IMR-90 (cell line): ENCODE measurements around the gene RNGTT. TPM values are rescaled to one million over a fixed set of nuclear protein-coding genes. Genes with fewer than 3 reads are reported as not detected.

Experiments
- ATAC-seq: fragments of 200-7000 bp; cut with Tn5 transposase; 2 replicates; pipeline ENCODE4 v1.9.1; 2020; ENCODE audit warnings: low read depth, mild to moderate bottlenecking, moderate library complexity
- BruUV-seq: library from RNA; stranded (reverse); fragments of 400-500 nt; replicated peaks from 2 replicates; lab custom pipeline; 2021; lab: Mats Ljungman, UMichigan
- CTCF ChIA-PET: fragments of 300-600 bp; formaldehyde crosslinking; extraction: SDS; loops from one replicate; lab custom pipeline; 2021; ENCODE audit warnings: antibody characterized with exemption; lab: Yijun Ruan, JAX
- POLR2A ChIA-PET: fragments of 300-600 bp; sonication (Branson Sonifier 250); formaldehyde crosslinking; loops from one replicate; lab custom pipeline; 2022; ENCODE audit warnings: antibody characterized with exemption; ENCODE audit not compliant: unreplicated experiment; lab: Charles Lee
- DNase-seq: peaks from one replicate; pipeline ENCODE4 v3.0.0; 2013
- H2AFZ ChIP-seq: replicated peaks from 2 replicates; pipeline ENCODE3; 2013; ENCODE audit warnings: low read length, mild to moderate bottlenecking; ENCODE audit not compliant: poor library complexity
- H2AK5ac ChIP-seq: 2 replicates; pipeline ENCODE4 v1.6.1; 2013; ENCODE audit warnings: low read depth, low read length, inconsistent platforms
- H2AK9ac ChIP-seq: replicated peaks from 2 replicates; pipeline ENCODE3; 2013; ENCODE audit warnings: mild to moderate bottlenecking, low read depth, low read length, moderate library complexity; ENCODE audit not compliant: poor library complexity
- H2BK120ac ChIP-seq: 2 replicates; pipeline ENCODE4 v1.6.1; 2013; ENCODE audit warnings: low read depth, low read length, inconsistent platforms
- H2BK15ac ChIP-seq: 3 replicates; pipeline ENCODE4 v1.6.1; 2013; ENCODE audit warnings: low read depth, low read length, inconsistent platforms
- H2BK20ac ChIP-seq: 2 replicates; pipeline ENCODE4 v1.6.1; 2013; ENCODE audit warnings: low read depth, mild to moderate bottlenecking, inconsistent platforms, low read length, moderate library complexity
- H2BK5ac ChIP-seq: 2 replicates; pipeline ENCODE4 v1.6.1; 2013; ENCODE audit warnings: mild to moderate bottlenecking, low read depth, low read length, inconsistent platforms; ENCODE audit not compliant: poor library complexity, severe bottlenecking
- H3K14ac ChIP-seq: replicated peaks from 2 replicates; pipeline ENCODE4 v1.6.1; 2013; ENCODE audit warnings: low read depth, low read length, inconsistent platforms
- H3K18ac ChIP-seq: 2 replicates; pipeline ENCODE4 v1.6.1; 2013; ENCODE audit warnings: low read depth, low read length, control low read depth
- H3K23ac ChIP-seq: 2 replicates; pipeline ENCODE4 v1.6.1; 2013; ENCODE audit warnings: low read depth, low read length, inconsistent platforms
- H3K27ac ChIP-seq: 2 replicates; pipeline ENCODE4 v1.5.1; 2013; ENCODE audit warnings: mild to moderate bottlenecking, control low read depth, low read length; ENCODE audit not compliant: insufficient read depth
- H3K27me3 ChIP-seq: 2 replicates; pipeline ENCODE4 v1.6.1; 2013; ENCODE audit warnings: low read length; ENCODE audit not compliant: control insufficient read depth, insufficient read depth
- H3K36me3 ChIP-seq: 2 replicates; pipeline ENCODE4 v1.6.1; 2013; ENCODE audit warnings: low read length, mixed read lengths; ENCODE audit not compliant: control insufficient read depth, insufficient read depth
- H3K4ac ChIP-seq: 2 replicates; pipeline ENCODE4 v1.6.1; 2013; ENCODE audit warnings: low read depth, low read length, inconsistent platforms
- H3K4me1 ChIP-seq: 2 replicates; pipeline ENCODE4 v1.6.1; 2013; ENCODE audit warnings: low read length, mixed read lengths; ENCODE audit not compliant: control insufficient read depth, insufficient read depth
- H3K4me2 ChIP-seq: 2 replicates; pipeline ENCODE4 v1.6.1; 2013; ENCODE audit warnings: low read depth, mild to moderate bottlenecking, control low read depth, low read length, moderate library complexity
- H3K4me3 ChIP-seq: 2 replicates; pipeline ENCODE4 v1.5.1; 2013; ENCODE audit warnings: low read depth, mild to moderate bottlenecking, control low read depth, low read length, moderate library complexity; ENCODE audit not compliant: insufficient read depth
- H3K56ac ChIP-seq: 2 replicates; pipeline ENCODE4 v1.6.1; 2013; ENCODE audit warnings: low read length, inconsistent platforms; ENCODE audit not compliant: insufficient read depth; ENCODE audit errors: extremely low read depth
- H3K79me1 ChIP-seq, 2 experiments: 2 replicates each; pipeline ENCODE4 v1.6.1; 2013; ENCODE audit warnings: low read length in 2 of 2, inconsistent platforms in 1 of 2, low read depth in 1 of 2
- H3K9ac ChIP-seq: 2 replicates; pipeline ENCODE4 v1.6.1; 2013; ENCODE audit warnings: low read depth, low read length, control low read depth
- H3K9me1 ChIP-seq: 2 replicates; pipeline ENCODE4 v1.6.1; 2013; ENCODE audit warnings: low read length, inconsistent platforms; ENCODE audit not compliant: insufficient read depth
- H3K9me3 ChIP-seq: 2 replicates; pipeline ENCODE4 v1.6.1; 2013; ENCODE audit warnings: low read length; ENCODE audit not compliant: control insufficient read depth, insufficient read depth
- H4K20me1 ChIP-seq: 2 replicates; pipeline ENCODE4 v1.6.1; 2013; ENCODE audit warnings: low read length, inconsistent platforms; ENCODE audit not compliant: insufficient read depth
- H4K5ac ChIP-seq: 2 replicates; pipeline ENCODE4 v1.6.1; 2013; ENCODE audit warnings: mild to moderate bottlenecking, low read depth, low read length, control low read depth
- H4K8ac ChIP-seq, 2 experiments: 2 replicates each; pipeline ENCODE4 v1.6.1; 2013; ENCODE audit warnings: low read depth in 2 of 2, low read length in 2 of 2, control low read depth in 1 of 2, inconsistent platforms in 1 of 2
- H4K91ac ChIP-seq: 2 replicates; pipeline ENCODE4 v1.6.1; 2013; ENCODE audit warnings: low read depth, low read length, inconsistent platforms; ENCODE audit not compliant: insufficient read depth
- BHLHE40 ChIP-seq: fragments of 150-350 bp; IDR thresholded peaks from 2 replicates; pipeline ENCODE4 v1.6.1; 2016; ENCODE audit warnings: mild to moderate bottlenecking, low read depth, low read length
- CEBPB ChIP-seq: IDR thresholded peaks from 2 replicates; pipeline ENCODE4 v1.6.1; 2012; ENCODE audit warnings: low read depth, low read length, improper control_type of control experiment
- CHD1 ChIP-seq: IDR thresholded peaks from 2 replicates; pipeline ENCODE4 v1.6.1; 2012; ENCODE audit warnings: low read depth, low read length, improper control_type of control experiment
- CTCF ChIP-seq: conservative IDR thresholded peaks from 2 replicates; pipeline ENCODE4 v1.5.1; 2012; ENCODE audit warnings: mild to moderate bottlenecking, low read depth, low read length, improper control_type of control experiment
- ELK1 ChIP-seq: fragments of 150-350 bp; IDR thresholded peaks from 2 replicates; pipeline ENCODE4 v1.6.1; 2016; ENCODE audit warnings: low read depth, mild to moderate bottlenecking, low read length, moderate library complexity, borderline replicate concordance
- FOS ChIP-seq: fragments of 150-350 bp; IDR thresholded peaks from 2 replicates; pipeline ENCODE4 v1.6.1; 2016; ENCODE audit warnings: low read depth, low read length
- MAFK ChIP-seq: IDR thresholded peaks from 2 replicates; pipeline ENCODE4 v1.6.1; 2012; ENCODE audit warnings: low read depth, low read length, improper control_type of control experiment
- MAZ ChIP-seq: IDR thresholded peaks from 2 replicates; pipeline ENCODE4 v1.6.1; 2012; ENCODE audit warnings: low read depth, mild to moderate bottlenecking, low read length, improper control_type of control experiment, moderate library complexity, borderline replicate concordance
- MXI1 ChIP-seq: IDR thresholded peaks from 2 replicates; pipeline ENCODE4 v1.6.1; 2012; ENCODE audit warnings: low read depth, mild to moderate bottlenecking, low read length, moderate library complexity, borderline replicate concordance
- NFE2L2 ChIP-seq: fragments of 150-350 bp; IDR thresholded peaks from 2 replicates; pipeline ENCODE4 v1.6.1; 2016; ENCODE audit warnings: low read depth, mild to moderate bottlenecking, low read length
- POLR2A ChIP-seq: IDR thresholded peaks from 2 replicates; pipeline ENCODE4 v1.6.1; 2012; ENCODE audit warnings: mild to moderate bottlenecking, low read depth, low read length
- RAD21 ChIP-seq: IDR thresholded peaks from 2 replicates; pipeline ENCODE4 v1.6.1; 2012; ENCODE audit warnings: low read length, improper control_type of control experiment
- RCOR1 ChIP-seq: IDR thresholded peaks from 2 replicates; pipeline ENCODE4 v1.6.1; 2012; ENCODE audit warnings: mild to moderate bottlenecking, low read length, improper control_type of control experiment; ENCODE audit not compliant: insufficient replicate concordance
- RFX5 ChIP-seq: IDR thresholded peaks from 2 replicates; pipeline ENCODE4 v1.8.0; 2012; ENCODE audit warnings: low read depth, mild to moderate bottlenecking, low read length, moderate library complexity
- SMC3 ChIP-seq: fragments of 150-350 bp; IDR thresholded peaks from 2 replicates; pipeline ENCODE4 v1.6.1; 2016; ENCODE audit warnings: low read depth, mild to moderate bottlenecking, antibody characterized with exemption, low read length, moderate library complexity
- USF2 ChIP-seq: fragments of 150-350 bp; IDR thresholded peaks from 2 replicates; pipeline ENCODE4 v1.6.1; 2017; ENCODE audit warnings: mild to moderate bottlenecking, antibody characterized with exemption, low read length, low read depth
- WGBS, 2 experiments: methylation state at CpG; one replicate each; pipeline versions ENCODE4 v1.1.5 to v1.1.7; 2013; ENCODE audit warnings: missing lambda C conversion rate in 2 of 2; ENCODE audit not compliant: insufficient read length in 1 of 2; ENCODE audit errors: extremely low coverage in 2 of 2; 5-methylcytosine and 5-hydroxymethylcytosine counted together
- dilution Hi-C: fragments of 300-500 bp; cut with HindIII; formaldehyde crosslinking; loops from one replicate; pipeline ENCODE4 v1.14.3; 2018; ENCODE audit warnings: low sequenced_read_pairs; ENCODE audit not compliant: unreplicated experiment
- in situ Hi-C: fragments of 300-500 bp; cut with MboI; formaldehyde crosslinking; loops from 3 replicates; pipeline ENCODE4 v1.14.3; 2019; ENCODE audit warnings: low sequenced_read_pairs, inconsistent platforms, mixed read lengths
- intact Hi-C: fragments of 100-400 bp; cut with micrococcal nuclease; formaldehyde crosslinking; loops from 2 replicates; pipeline ENCODE4 v1.10.0; 2022
- polyA plus RNA-seq, 3 experiments: library from polyadenylated mRNA; depleted of rRNA; stranded (reverse); fragments of >200 nt; gene quantifications; 2 replicates each; pipeline ENCODE4 v1.2.3, GENCODE V29; 2012; ENCODE audit warnings: low replicate concordance in 1 of 3
- total RNA-seq: library from RNA; depleted of rRNA; stranded (reverse); fragments of >200 nt; gene quantifications from 2 replicates; pipeline ENCODE4 v1.2.3, GENCODE V29; 2012

Gene RNGTT
- total and polyA plus RNA-seq, 2 of the 4 experiments (the other 2 are of a cell fraction), result 5.4 to 21.7 TPM

- H3K9me3 ChIP-seq, result no peaks in the 10 kb centered on the region
- no peak overlapping the region for H3K9ac ChIP-seq
- H2BK5ac ChIP-seq, result no peak overlapping the region
- ATAC-seq (no peak), DNase-seq (no peak)
- no TSS peak for BruUV-seq
- H3K14ac ChIP-seq, result no peak overlapping the region
- in situ Hi-C loops, result no loop called here
- no peak for TF ChIP-seq MAZ
- TF ChIP-seq CHD1, result no peak
- TF ChIP-seq SMC3, result no peak
- no peak for TF ChIP-seq FOS
- TF ChIP-seq USF2, result no peak
- TF ChIP-seq CEBPB, result no peak
- no peak for TF ChIP-seq RCOR1
- TF ChIP-seq RFX5, result no peak
- no peak for TF ChIP-seq POLR2A
- no peak for TF ChIP-seq CTCF
- TF ChIP-seq MXI1, result no peak
- no peak for TF ChIP-seq RAD21
- TF ChIP-seq NFE2L2, result no peak
- no peak for TF ChIP-seq BHLHE40
- TF ChIP-seq ELK1, result no peak
- TF ChIP-seq MAFK, result no peak
- H3K9me1 ChIP-seq, result no peaks in the 10 kb centered on the region; the same call in 1 of the 2 replicates
- no peaks in the 10 kb centered on the region for H4K20me1 ChIP-seq
- H2AFZ ChIP-seq, result no peak overlapping the region
- CTCF ChIA-PET, result interaction anchor here (1.3 kb wide), 1 partner anchor 10 kb away, joined by 4 read pairs; no protein-coding TSS in a partner anchor
- no peak overlapping the region for H3K4me3 ChIP-seq
- H2AK9ac ChIP-seq, result no peak overlapping the region
- no peaks in the 10 kb centered on the region for H3K27me3 ChIP-seq
- H3K4me2 ChIP-seq, result no peak overlapping the region
- H4K8ac ChIP-seq, result no peak overlapping the region
- H3K36me3 ChIP-seq, result no peaks in the 10 kb centered on the region
- WGBS, 2 experiments, result no CpG with 5 or more reads among the region's 2 CpGs
- H3K23ac ChIP-seq, result no peak overlapping the region
- H4K5ac ChIP-seq, result no peak overlapping the region
- dilution Hi-C loops, result no loop called here
- H2BK120ac ChIP-seq, result no peak overlapping the region
- H3K27ac ChIP-seq, result no peak overlapping the region
- no peak overlapping the region for H4K91ac ChIP-seq
- no peaks in the 10 kb centered on the region for H3K4me1 ChIP-seq
- H3K56ac ChIP-seq, result no peak overlapping the region
- POLR2A ChIA-PET, result no interaction called here
- no peak overlapping the region for H3K4ac ChIP-seq
- no peak overlapping the region for H2BK20ac ChIP-seq
- intact Hi-C loops, result no loop called here
- no peak overlapping the region for H3K18ac ChIP-seq
- peaks cover 0 to under 1% of the 10 kb centered on the region in 2 experiments; a peak in 2 of 4 replicates for H3K79me1 ChIP-seq
- no peak overlapping the region for H2BK15ac ChIP-seq
- H2AK5ac ChIP-seq, result no peak overlapping the region
Observed at GRCh38 chr6:88880021-88880420, 83.4 kb downstream of the RNGTT start.
